Spinal cord (tissue), 10 donors: ENCODE measurements around the gene CD86. TPM values are rescaled to one million over a fixed set of nuclear protein-coding genes. Genes with fewer than 3 reads are reported as not detected.
"Not testable (repeated sequence)": the region's sequence is repeated elsewhere in the genome, so short reads cannot be mapped to it uniquely, and the experiment has no call there.

Experiments used
- DNase-seq, 6 donors: peaks; one replicate each; pipeline versions ENCODE4 v3.0.0 to v3.0.0-alpha.2; 2013 to 2015; ENCODE audit warnings: low spot score in 6 of 6, low read depth in 4 of 6
- H3K27ac ChIP-seq: one replicate; pipeline ENCODE4 v1.5.1; 2013; ENCODE audit warnings: low read depth, low read length, control low read depth
- H3K27me3 ChIP-seq: one replicate; pipeline ENCODE4 v1.6.1; 2013; ENCODE audit warnings: low read length; ENCODE audit not compliant: control insufficient read depth, insufficient read depth
- H3K36me3 ChIP-seq: one replicate; pipeline ENCODE4 v1.6.1; 2013; ENCODE audit warnings: low read length; ENCODE audit not compliant: control insufficient read depth, insufficient read depth
- H3K4me1 ChIP-seq: one replicate; pipeline ENCODE4 v1.6.1; 2013; ENCODE audit warnings: low read length; ENCODE audit not compliant: control insufficient read depth, insufficient read depth
- H3K4me3 ChIP-seq: one replicate; pipeline ENCODE4 v1.5.1; 2013; ENCODE audit warnings: low read depth, low read length, control low read depth
- H3K9me3 ChIP-seq: one replicate; pipeline ENCODE4 v1.6.1; 2013; ENCODE audit warnings: low read length; ENCODE audit not compliant: control insufficient read depth, insufficient read depth
- WGBS: methylation state at CpG from one replicate; pipeline ENCODE4 v1.1.5; 2013; ENCODE audit warnings: missing lambda C conversion rate; ENCODE audit not compliant: insufficient coverage; 5-methylcytosine and 5-hydroxymethylcytosine counted together
- polyA plus RNA-seq, 2 donors: library from polyadenylated mRNA; unstranded; fragments of 120-200 nt; gene quantifications; one replicate each; pipeline ENCODE4 v1.2.1, GENCODE V29; 2013; ENCODE audit not compliant: insufficient read length in 2 of 2
- total RNA-seq, 2 donors: library from RNA; depleted of rRNA in 1 of 2; stranded (reverse); fragments of 120-200 nt in 1 of 2; fragments of >200 nt in 1 of 2; gene quantifications; one replicate each; pipeline versions ENCODE4 v1.2.3 to v1.2.4, GENCODE V29; 2013 to 2014
- donor health status: healthy.

The CD86 gene
- total and polyA plus RNA-seq, 4 donors = 3.2 to 10.9 (median 3.7) TPM

DNA sequence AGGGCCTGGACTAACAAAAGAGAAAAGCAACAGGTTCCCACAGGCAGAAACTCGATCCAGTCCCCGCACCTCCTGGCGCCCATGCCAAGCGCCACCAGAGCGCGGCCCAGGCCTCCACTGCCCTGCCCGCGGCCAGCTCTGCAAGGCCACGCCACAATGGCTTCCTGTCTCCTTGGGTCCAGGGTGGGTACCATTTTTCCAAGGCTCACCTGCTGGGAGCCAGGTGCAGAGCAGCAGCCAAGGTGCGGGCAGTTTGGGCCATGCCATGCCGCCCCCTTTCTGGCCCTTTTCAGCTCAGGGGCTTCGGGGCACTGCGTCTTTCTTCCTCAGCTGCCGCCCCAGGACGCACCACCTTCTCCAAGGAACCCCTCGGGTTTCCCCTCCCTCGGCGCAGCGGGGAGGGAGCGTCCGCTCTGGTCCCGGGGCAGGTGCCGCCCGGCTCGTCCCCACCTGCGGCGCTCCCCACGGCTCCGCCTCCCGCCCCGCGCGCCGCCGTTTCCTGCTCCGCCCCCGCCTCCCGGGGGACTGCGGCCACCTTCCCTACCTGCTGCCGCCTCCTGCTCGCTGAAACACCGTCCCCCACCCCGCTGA, 33.3 kb upstream of the CD86 start, which contains the start of gene ILDR1:
Gene ILDR1, minus strand, starts transcription at position 437 of the 591 bp plus-strand sequence. Its CDS starts 170 bp downstream, at position 267.
- Histone ChIP-seq H3K4me3 (no peak within 1 kb of the TSS), H3K27me3 (peaks cover 9% of the 10 kb centered on the region), H3K27ac (no peak within 1 kb of the TSS), H3K36me3 (no peaks in the 10 kb centered on the region), H3K9me3 (no peaks in the 10 kb centered on the region), H3K4me1 (peaks cover 5% of the 10 kb centered on the region)
- no peak for DNase-seq
- WGBS = 9% methylated on average over 39 of the region's 43 CpGs

DNA sequence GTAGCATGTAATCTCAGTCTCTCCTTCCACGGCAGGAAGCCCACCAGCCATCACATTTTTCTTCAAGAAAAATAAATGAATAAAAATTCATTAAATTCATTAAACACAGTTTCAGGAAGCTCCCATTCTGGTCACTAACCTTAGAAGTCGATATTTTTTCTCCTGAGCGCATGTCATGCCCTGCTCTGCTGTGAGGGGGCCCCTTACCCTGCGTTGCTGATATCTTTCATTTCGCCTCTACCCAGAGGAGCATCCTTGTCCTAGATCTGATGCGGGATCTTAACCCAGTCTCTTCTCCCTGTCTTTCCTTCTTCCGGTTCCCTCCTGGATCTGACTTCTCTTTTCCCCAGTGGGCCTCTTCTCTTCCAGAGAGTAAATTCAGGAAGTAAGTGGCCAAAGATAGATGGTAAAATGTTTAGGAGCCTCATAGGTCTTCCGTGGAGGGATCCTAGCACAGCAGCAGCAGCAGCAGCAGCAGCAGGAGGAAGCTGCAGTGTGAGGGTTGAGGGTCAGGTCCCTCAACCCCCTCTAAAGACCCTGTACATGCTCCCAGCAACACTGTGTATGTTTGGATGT, 31.7 kb upstream of the CD86 start:
- DNase-seq = no peak
- H3K27me3 ChIP-seq = peaks cover 9% of the 10 kb centered on the region
- 74% methylated on average over 5 of the region's 8 CpGs for WGBS

DNA sequence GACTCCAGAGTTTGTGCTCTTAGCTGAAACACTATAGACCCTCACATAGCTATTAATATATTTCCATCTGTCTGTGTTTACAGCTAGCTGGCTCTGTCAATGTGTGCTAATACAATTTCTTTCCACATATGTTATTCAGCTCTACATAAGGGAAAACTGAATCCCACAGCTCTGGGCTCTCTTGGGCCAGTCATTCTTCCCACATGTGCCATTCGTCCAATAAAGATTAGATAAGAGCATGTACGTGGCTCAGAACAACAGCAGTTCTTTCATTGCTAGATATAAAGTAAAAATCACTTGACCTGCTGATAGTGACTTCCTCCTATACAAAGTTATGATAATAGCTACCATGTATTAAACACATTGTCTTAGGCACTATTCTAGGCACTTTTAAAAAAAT, 30.4 kb upstream of the CD86 start:
- Histone ChIP-seq H3K36me3 (no peaks in the 10 kb centered on the region), H3K27ac (no peak overlapping the region), H3K9me3 (no peaks in the 10 kb centered on the region), H3K4me1 (peaks cover 5% of the 10 kb centered on the region), H3K4me3 (no peak overlapping the region), H3K27me3 (peaks cover 9% of the 10 kb centered on the region)
- no peak for DNase-seq
- no CpG with 5 or more reads among the region's 2 CpGs for WGBS

More for the DNA sequence above, 31.7 kb upstream of the CD86 start:
- Histone ChIP-seq H3K4me1 (peaks cover 5% of the 10 kb centered on the region), H3K27ac (no peak overlapping the region), H3K36me3 (no peaks in the 10 kb centered on the region), H3K9me3 (no peaks in the 10 kb centered on the region), H3K4me3 (no peak overlapping the region)

GRCh38 chr3:122025296-122025695, 29.9 kb upstream of the CD86 start:
- Histone ChIP-seq H3K27ac (no peak overlapping the region), H3K9me3 (no peaks in the 10 kb centered on the region), H3K4me3 (no peak overlapping the region), H3K27me3 (peaks cover 9% of the 10 kb centered on the region), H3K4me1 (peaks cover 5% of the 10 kb centered on the region), H3K36me3 (no peaks in the 10 kb centered on the region)
- no peak for DNase-seq

- no peak overlapping the region for H3K27ac ChIP-seq
- no peaks in the 10 kb centered on the region for H3K36me3 ChIP-seq
- no peaks in the 10 kb centered on the region for H3K27me3 ChIP-seq
- no peaks in the 10 kb centered on the region for H3K9me3 ChIP-seq
- H3K4me3 ChIP-seq = no peak overlapping the region
- no peaks in the 10 kb centered on the region for H3K4me1 ChIP-seq
- no peak for DNase-seq
- no CpG with 5 or more reads among the region's 3 CpGs for WGBS
These were observed 24.6 kb upstream of the CD86 start for GRCh38 chr3:122030381-122031122.

DNA sequence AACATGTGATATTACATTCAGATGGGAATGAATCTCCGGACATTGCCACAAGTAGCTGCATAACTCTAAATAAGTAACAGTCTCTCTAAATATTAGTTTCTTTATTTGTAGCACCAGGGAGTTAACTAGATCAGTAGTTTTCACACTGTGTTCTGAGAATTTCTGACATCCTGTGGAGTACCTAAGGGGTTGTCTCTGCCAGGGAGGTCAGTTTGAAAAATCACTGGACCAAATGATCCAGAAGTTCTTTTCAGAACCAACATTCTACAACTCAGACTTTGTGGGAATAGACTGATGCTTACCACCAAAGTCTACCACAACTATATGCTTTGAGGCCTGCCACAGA, 24.1 kb upstream of the CD86 start:
- Histone ChIP-seq H3K9me3 (no peaks in the 10 kb centered on the region), H3K27me3 (no peaks in the 10 kb centered on the region), H3K27ac (no peak overlapping the region), H3K4me1 (no peaks in the 10 kb centered on the region), H3K36me3 (no peaks in the 10 kb centered on the region), H3K4me3 (no peak overlapping the region)
- no peak for DNase-seq
- WGBS = no CpG with 5 or more reads among the region's 1 CpG

- DNase-seq = no peak
- Histone ChIP-seq H3K36me3 (no peaks in the 10 kb centered on the region), H3K27me3 (no peaks in the 10 kb centered on the region), H3K4me1 (no peaks in the 10 kb centered on the region), H3K9me3 (peaks cover 2% of the 10 kb centered on the region), H3K4me3 (no peak overlapping the region), H3K27ac (no peak overlapping the region)
- 100% methylated on average over 1 of the region's 1 CpG for WGBS
These were observed 22.6 kb upstream of the CD86 start for GRCh38 chr3:122032531-122032930.

DNA sequence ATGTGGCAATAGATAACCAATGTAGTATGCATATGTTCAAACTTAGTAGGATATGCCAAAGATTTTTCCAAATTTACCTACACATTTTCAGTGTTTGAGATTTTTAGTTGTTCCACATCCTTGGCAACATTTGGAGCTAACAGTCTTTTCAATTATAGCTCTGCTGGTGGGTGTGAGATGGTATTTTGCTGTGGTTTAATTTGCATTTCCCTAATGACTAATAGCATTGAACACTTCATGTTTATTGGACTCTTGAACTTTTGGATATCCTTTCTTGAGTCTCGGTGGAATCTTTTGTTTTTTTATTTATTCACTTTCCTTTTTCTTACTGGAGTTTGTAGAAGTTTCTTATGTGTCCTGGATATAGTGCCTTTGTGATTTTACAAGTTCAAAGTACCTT, 22.1 kb upstream of the CD86 start:
- WGBS = no CpG with 5 or more reads among the region's 1 CpG
- H3K4me1 ChIP-seq = no peaks in the 10 kb centered on the region
- DNase-seq = no peak
- no peak overlapping the region for H3K4me3 ChIP-seq
- H3K9me3 ChIP-seq = peaks cover 2% of the 10 kb centered on the region
- no peaks in the 10 kb centered on the region for H3K27me3 ChIP-seq
- no peak overlapping the region for H3K27ac ChIP-seq
- H3K36me3 ChIP-seq = no peaks in the 10 kb centered on the region

- not testable (repeated sequence) for H3K27ac ChIP-seq, DNase-seq, H3K27me3 ChIP-seq, H3K4me1 ChIP-seq, H3K9me3 ChIP-seq, H3K36me3 ChIP-seq, H3K4me3 ChIP-seq
- no CpG with 5 or more reads among the region's 16 CpGs for WGBS
These were observed 7.9 kb upstream of the CD86 start for GRCh38 chr3:122047296-122047695.

GRCh38 chr3:122047773-122048172, 7.4 kb upstream of the CD86 start:
- DNase-seq, H3K9me3 ChIP-seq, H3K4me3 ChIP-seq, H3K36me3 ChIP-seq, H3K27ac ChIP-seq, H3K4me1 ChIP-seq, H3K27me3 ChIP-seq: not testable (repeated sequence)
- WGBS = no CpG with 5 or more reads among the region's 11 CpGs
